KOPT-K1 (cell line): ENCODE data around the gene LENG8.

Experiments used
- H3K27ac ChIP-seq: fragments of 200-600 bp; sonication (generic); 2 replicates; pipeline ENCODE4 v1.5.1; 2016; ENCODE audit warnings: antibody characterized with exemption, mild to moderate bottlenecking, low read depth, low read length; ENCODE audit not compliant: poor library complexity, severe bottlenecking
- H3K36me3 ChIP-seq: fragments of 200-600 bp; sonication (generic); 2 replicates; pipeline ENCODE4 v1.5.1; 2017; ENCODE audit warnings: antibody characterized with exemption, mild to moderate bottlenecking, low read length, moderate library complexity; ENCODE audit not compliant: insufficient read depth
- H3K9me3 ChIP-seq: fragments of 200-600 bp; sonication (generic); 2 replicates; pipeline ENCODE4 v1.5.1; 2017; ENCODE audit warnings: antibody characterized with exemption, low read length, mild to moderate bottlenecking; ENCODE audit not compliant: insufficient read depth, poor library complexity, severe bottlenecking

LENG8 gene

GRCh38 chr19:54448040-54448773, 792 bp upstream of the LENG8 start:
- no peaks in the 10 kb centered on the region for H3K9me3 ChIP-seq
- peak overlapping the region; percentile 89 for H3K27ac ChIP-seq
- H3K36me3 ChIP-seq: peaks cover 47% of the 10 kb centered on the region

- H3K36me3 ChIP-seq: peaks cover 54% of the 10 kb centered on the region
- peak overlapping the region; percentile 89 for H3K27ac ChIP-seq
- H3K9me3 ChIP-seq: no peaks in the 10 kb centered on the region
Measured at GRCh38 chr19:54449701-54450069, 686 bp downstream of the LENG8 start.

GRCh38 chr19:54451331-54451871, 2.4 kb downstream of the LENG8 start:
- no peak overlapping the region for H3K27ac ChIP-seq
- no peaks in the 10 kb centered on the region for H3K9me3 ChIP-seq
- H3K36me3 ChIP-seq: peaks cover 57% of the 10 kb centered on the region

GRCh38 chr19:54451997-54452396, 3.0 kb downstream of the LENG8 start:
- Histone ChIP-seq H3K9me3 (no peaks in the 10 kb centered on the region), H3K27ac (no peak overlapping the region), H3K36me3 (peaks cover 63% of the 10 kb centered on the region)

- Histone ChIP-seq H3K36me3 (peaks cover 69% of the 10 kb centered on the region), H3K27ac (no peak overlapping the region), H3K9me3 (no peaks in the 10 kb centered on the region)
Measured at GRCh38 chr19:54452626-54453025, 3.6 kb downstream of the LENG8 start.

GRCh38 chr19:54453921-54454780, 5.2 kb downstream of the LENG8 start:
- no peaks in the 10 kb centered on the region for H3K9me3 ChIP-seq
- peaks cover 84% of the 10 kb centered on the region for H3K36me3 ChIP-seq
- H3K27ac ChIP-seq: no peak overlapping the region

- Histone ChIP-seq H3K36me3 (peaks cover 93% of the 10 kb centered on the region), H3K9me3 (no peaks in the 10 kb centered on the region), H3K27ac (no peak overlapping the region)
Measured at GRCh38 chr19:54454781-54455675, 6.0 kb downstream of the LENG8 start.

GRCh38 chr19:54455786-54456422, 6.9 kb downstream of the LENG8 start:
- Histone ChIP-seq H3K27ac (no peak overlapping the region), H3K9me3 (no peaks in the 10 kb centered on the region), H3K36me3 (peaks cover 98% of the 10 kb centered on the region)

GRCh38 chr19:54456423-54457373, 7.7 kb downstream of the LENG8 start:
- no peak overlapping the region for H3K27ac ChIP-seq
- peaks cover 98% of the 10 kb centered on the region for H3K36me3 ChIP-seq
- no peaks in the 10 kb centered on the region for H3K9me3 ChIP-seq

GRCh38 chr19:54457773-54458647, 9.0 kb downstream of the LENG8 start:
- no peaks in the 10 kb centered on the region for H3K9me3 ChIP-seq
- H3K27ac ChIP-seq: no peak overlapping the region
- peaks cover 98% of the 10 kb centered on the region for H3K36me3 ChIP-seq

GRCh38 chr19:54458648-54459281, 9.8 kb downstream of the LENG8 start:
- Histone ChIP-seq H3K36me3 (peaks cover 91% of the 10 kb centered on the region), H3K27ac (no peak overlapping the region), H3K9me3 (no peaks in the 10 kb centered on the region)
